ENCODE results near the gene TSPAN5.
A peak's percentile ranks its signal among the peaks of the same experiment; 100 is the strongest.
"Not testable (repeated sequence)": the region's sequence is repeated elsewhere in the genome, so short reads cannot be mapped to it uniquely, and the experiment has no call there.

Gene TSPAN5

GRCh38 chr4:98658287-98659105, at the start of gene TSPAN5:
Gene TSPAN5 (minus strand): TSS chr4:98658611.
- peak; percentile 88 for DNase-seq

- DNase-seq = no peak
These were observed 48.5 kb upstream of the TSPAN5 start for GRCh38 chr4:98706935-98707334.

- peak; percentile 34 for DNase-seq
These were observed 47.9 kb upstream of the TSPAN5 start for GRCh38 chr4:98706200-98706813.

DNA sequence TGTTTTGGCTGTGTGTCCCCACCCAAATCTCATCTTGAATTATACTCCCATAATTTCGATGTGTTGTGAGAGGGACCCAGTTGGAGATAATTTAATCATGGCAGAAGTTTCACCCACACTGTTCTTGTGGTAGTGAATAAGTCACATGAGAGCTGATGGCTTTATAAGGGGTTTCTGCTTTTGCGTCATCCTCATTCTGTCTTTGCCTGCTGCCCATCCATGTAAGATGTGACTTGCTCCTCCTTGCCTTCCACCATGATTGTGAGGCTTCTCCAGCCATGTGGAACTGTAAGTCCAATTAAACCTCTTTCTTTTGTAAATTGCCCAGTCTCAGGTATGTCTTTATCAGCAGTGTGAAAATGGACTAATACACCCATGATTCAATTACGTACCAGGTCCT, 47.2 kb upstream of the TSPAN5 start:
- not testable (repeated sequence) for DNase-seq

GRCh38 chr4:98700656-98701055, 42.2 kb upstream of the TSPAN5 start:
- DNase-seq = no peak

DNA sequence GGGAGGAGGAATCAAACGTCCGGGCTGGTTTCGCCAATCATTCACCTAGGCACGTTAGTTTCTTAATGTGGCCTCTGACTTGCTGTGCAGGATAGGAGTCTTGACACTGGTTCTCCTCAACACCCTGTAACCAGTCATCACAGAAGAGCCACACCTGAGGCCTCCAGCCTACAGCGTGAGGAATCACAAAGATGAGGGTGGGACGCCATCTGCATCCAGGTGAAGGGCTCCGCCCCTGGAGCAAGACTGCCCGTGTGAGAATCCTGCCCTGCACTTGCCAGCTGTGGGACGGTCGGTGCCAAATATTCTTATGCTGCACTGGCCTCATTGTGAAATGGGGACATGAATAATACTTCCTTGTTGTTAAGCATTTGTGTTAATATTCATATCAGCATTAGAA, 35.7 kb upstream of the TSPAN5 start:
- no peak for DNase-seq

DNA sequence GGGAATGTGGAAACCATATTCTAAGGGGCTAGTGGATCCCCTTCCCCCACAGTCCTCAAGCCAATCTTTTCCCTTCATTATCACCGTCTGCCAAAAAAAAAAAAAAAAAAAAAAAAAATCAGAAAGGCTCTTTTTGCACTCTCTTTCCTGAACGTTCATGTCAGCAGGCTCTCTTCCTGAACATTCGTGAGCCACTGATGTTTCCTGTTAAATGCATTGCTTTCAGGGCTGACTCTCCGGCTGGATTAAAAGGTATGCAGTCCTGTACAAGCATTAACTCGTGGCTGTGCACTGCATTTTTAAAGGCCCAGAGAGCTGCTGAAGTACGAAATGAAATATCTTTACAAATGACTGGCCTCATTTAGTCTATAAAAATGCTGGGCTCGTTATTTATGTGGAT, 34.0 kb upstream of the TSPAN5 start:
- DNase-seq = no peak

GRCh38 chr4:98691588-98691987, 33.2 kb upstream of the TSPAN5 start:
- DNase-seq = no peak

GRCh38 chr4:98689507-98690174, 31.2 kb upstream of the TSPAN5 start:
- no peak for DNase-seq

- peak; percentile 13 for DNase-seq
These were observed 30.2 kb upstream of the TSPAN5 start for GRCh38 chr4:98688411-98689290.

- DNase-seq = no peak
These were observed 29.5 kb upstream of the TSPAN5 start for GRCh38 chr4:98687876-98688275.

GRCh38 chr4:98686847-98687246, 28.4 kb upstream of the TSPAN5 start:
- no peak for DNase-seq

DNA sequence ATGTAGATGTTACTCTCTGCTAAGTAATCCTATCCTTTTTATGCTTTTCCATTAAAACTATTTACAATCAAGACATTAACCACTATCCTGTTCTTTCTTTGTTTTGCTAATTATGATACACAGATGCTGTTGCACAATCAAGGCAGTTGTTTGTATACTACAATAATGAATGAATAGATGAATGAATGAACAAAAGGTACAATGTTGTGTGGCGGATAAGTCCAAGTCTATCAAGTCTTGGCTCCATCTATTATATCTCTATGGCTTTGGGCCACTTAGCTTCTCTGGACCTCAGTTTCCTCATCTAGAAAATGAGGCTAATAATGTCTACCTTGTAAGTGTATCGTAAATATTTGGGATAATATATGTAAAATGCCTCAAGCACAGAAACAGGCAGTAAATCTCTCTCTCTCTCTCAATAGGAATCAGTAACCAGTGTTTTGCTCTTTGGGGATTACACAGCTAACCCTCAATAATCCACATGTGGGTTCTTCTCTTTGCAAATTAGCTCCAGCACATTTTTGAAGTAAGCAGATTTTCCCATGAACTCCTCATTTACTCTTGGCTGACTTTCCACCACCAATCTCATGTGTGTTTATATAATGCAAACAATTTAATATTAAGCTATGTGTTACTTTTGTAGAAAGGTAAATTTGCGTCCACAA, 27.8 kb upstream of the TSPAN5 start:
- no peak for DNase-seq

GRCh38 chr4:98685225-98686042, 27.0 kb upstream of the TSPAN5 start:
- DNase-seq = peak; percentile 15

- no peak for DNase-seq
These were observed 24.3 kb upstream of the TSPAN5 start for GRCh38 chr4:98682719-98683118.

- no peak for DNase-seq
These were observed 22.4 kb upstream of the TSPAN5 start for GRCh38 chr4:98680806-98681205.

GRCh38 chr4:98679738-98680137, 21.3 kb upstream of the TSPAN5 start:
- DNase-seq = no peak

DNA sequence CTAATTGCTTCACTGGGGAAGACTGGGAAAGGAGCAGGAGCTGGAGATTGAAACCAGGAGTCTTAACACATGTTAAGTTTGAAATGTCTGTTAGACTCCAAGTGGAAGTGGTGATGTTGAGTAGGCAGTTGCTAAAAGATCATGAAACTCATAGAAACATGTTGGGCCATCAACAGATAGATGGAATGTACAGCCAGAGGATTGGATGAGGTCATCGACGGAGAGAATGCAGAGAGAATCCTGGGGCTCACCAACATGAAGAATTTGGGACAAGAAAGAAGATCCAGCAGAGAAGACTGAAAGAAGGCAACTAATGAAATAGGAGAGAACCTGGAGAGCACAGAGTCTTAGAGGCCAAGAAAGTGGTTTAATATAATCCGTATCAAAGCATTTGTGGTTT, 19.4 kb upstream of the TSPAN5 start:
- no peak for DNase-seq

DNA sequence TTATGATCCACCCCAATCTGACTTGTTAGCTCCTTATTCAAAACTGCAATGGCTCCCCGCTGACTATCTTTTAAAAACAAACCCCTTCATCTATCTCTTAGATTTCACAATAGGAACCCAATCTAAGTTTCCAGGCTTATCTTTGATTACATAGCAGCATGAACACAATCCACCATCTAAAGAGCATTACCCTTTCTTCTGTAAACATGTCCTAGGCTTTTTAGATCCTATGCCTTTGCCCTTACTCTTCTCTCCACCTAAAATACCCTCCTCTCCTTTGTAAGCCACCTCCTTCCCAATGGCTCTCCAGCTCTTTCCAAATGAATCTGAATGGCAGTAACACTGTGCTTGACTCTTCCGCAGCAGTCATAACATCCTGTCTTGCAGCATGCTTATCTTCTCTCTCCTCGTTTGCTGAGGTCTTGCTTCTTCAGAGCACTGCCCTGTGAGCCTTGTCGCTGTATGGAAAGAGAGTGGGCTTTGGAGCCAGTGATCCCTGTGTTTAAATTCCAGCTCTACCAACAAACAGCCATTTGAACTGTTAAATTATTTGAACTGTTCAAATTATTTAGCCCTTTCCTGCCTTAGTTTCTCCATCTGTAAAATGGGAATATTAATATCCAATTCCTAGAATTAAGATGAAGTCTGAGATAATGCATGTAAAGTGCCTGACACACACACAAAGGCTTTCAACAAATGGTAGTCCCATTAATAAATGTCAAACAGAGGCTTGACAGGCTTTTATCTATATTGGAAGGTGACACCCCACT, 16.2 kb upstream of the TSPAN5 start:
- DNase-seq = no peak

DNA sequence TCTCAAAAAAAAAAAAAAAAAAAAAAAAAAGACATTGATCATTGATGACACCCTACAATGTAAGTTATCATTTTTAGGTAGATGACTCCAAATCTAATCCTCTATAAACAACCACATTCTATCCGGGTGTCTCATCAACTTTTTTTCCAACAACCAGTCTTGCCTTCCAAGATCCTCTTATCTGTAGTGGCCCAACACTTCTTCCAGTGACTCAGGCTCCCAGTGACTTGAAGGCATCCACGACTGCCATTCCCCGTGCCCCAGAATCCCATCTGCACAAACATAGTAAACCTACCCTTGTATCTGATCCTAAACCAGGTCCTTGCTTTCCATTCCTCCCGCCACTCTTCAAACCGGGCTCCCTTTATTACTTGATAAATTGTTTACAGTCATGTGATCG, 15.6 kb upstream of the TSPAN5 start:
- no peak for DNase-seq

DNA sequence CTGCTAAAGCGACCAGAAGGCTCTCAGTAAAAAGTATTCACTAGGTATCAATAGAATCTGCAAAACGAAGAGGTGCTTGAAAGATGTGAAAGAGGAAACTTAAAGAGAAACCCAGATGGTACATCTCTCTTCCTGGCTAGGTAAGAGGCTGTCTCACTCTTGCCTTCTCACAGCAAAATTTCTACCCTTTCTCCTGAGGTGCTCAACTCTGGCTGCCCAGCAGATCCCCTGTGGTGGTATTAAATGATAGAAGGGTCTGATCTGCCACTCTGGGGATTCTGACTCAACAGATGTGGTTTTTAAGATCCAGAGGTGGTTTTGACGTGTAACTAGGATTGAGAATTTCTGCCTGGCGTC, 14.9 kb upstream of the TSPAN5 start:
- no peak for DNase-seq
